T follicular helper cell (primary cell): ENCODE measurements around the gene S100A4.
A peak's percentile ranks its signal among the peaks of the same experiment; 100 is the strongest.
"Not testable (repeated sequence)": the region's sequence is repeated elsewhere in the genome, so short reads cannot be mapped to it uniquely, and the experiment has no call there.

Experiments
- DNase-seq: peaks from one replicate; pipeline ENCODE4 v3.0.0-alpha.2; 2020; ENCODE audit warnings: low read depth

S100A4 gene

DNA sequence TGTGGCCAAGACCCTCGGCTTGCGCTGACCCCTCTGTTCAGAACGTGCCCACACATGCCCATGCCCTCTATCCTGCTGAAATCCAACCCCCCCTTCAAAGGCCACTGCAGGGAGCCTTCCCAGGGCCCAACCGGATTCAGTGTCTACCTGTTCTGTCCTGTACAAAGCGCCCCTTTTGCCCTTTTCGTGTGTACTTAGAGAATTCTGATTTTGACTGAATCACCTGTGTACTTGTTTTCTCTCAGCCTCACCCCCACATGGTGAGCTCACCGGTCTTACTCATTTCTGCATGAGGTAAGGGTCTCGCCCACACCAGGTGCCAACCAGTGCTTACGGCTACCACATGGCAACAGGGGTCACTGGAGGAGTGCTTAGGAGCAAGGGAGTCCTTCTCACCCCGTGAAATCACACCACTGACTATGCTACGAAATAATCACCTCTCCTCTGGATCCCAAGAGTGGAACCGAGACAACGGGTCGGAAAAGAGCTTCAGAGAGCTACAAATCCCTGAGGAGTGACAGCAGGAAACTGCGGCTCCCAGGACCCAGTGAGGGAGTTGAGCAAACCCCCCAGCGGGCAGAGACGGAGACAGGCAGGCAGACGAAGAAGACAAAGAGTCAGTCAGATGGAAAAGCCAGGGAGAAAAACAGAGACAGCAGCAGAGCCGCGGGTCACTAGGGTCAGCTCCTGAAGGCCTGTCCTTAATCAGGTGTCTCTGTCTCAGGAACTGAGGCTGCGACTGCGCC is 22.2 kb upstream of the S100A4 start:
- no peak for DNase-seq

DNA sequence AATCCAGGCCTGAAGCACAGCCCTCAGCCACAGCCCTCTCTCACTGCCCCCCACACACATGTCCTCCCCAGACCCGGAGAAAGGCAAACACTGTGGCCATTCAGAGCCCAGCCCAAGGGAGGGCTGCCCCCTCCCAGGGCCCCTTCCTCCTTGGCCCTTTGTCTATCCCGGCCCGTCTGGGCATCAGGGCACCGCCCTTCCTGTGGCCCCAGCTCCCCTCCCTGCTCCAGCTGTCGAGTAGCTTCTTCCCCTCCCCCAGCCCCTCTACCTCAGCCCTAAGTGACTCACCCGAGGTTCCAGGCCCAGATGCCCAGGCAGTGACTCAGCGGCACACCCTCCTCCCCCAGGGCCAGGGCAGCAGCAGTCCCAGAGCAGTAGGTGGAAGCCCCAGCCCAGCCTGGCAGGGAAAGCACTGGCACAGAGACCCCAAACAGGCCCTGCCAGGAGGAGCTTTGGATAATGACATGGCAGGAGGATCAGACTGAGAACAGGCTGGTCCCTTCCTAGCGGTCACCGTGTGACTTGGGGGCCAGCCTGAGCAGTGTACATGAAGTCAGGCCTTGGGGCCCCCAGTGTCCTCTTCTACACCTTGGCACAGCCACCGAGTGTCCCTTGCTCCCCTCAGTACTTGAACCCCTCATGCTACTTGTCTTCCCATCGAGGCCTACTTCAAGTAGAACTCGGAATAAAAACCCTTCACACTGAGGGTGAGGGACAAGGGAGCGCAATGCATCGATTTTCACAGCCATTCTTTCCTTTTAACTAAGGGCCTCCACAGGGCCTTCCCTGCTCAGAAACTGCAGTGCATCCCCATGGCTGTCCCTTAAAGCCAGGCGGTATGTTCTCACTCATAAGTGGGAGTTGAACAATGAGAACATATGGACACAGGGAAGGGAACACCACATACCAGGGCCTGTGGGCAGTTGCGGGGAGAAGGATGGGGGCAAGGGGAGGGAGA is 21.1 kb upstream of the S100A4 start:
- peak; percentile 50 for DNase-seq

DNA sequence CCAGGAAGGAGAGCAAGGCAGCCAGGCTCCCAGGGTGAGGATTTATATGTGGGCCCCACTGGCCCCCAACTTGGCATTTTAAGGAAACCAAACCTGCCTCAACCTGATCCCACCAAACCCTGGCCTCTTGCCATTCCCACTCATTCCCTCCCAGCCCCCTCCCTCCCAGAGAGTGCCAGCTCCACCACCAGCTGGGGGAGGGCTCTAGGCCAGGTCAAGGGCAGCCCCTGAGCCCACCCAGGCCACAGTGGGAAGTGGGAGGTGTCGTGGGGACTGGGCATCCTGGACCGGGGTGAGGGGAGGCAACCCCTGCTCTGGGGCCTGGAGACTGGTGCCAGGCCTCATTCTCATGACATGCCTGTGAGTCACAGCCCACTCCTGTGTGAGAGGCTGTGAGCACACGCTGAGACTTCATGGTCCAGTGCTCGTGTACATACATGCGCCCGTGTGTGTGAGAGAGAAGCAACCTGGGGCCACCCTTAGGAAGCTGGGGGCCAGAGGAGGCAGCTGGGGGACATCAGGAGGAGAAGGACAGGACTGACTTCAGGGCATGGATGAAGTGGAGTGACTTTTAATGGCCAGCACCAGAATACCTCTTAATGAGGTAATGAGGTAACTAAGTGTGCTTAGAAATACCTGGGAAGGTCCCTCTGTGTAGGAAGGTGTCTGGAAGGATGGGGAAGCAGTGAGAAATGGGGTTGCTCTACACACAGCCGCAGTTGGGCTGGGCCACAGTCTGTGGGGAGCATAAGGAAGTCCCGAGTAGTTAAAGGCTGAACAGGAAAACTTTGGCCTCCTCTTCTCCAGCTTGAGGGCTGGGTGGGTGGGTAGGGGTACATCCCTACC is 20.1 kb upstream of the S100A4 start, which contains the start of gene S100A2:
TSS of gene S100A2 (minus strand) at position 316 of the 846 bp plus-strand sequence. CDS start 1,967 bp downstream, outside the sequence.
- DNase-seq = no peak

DNA sequence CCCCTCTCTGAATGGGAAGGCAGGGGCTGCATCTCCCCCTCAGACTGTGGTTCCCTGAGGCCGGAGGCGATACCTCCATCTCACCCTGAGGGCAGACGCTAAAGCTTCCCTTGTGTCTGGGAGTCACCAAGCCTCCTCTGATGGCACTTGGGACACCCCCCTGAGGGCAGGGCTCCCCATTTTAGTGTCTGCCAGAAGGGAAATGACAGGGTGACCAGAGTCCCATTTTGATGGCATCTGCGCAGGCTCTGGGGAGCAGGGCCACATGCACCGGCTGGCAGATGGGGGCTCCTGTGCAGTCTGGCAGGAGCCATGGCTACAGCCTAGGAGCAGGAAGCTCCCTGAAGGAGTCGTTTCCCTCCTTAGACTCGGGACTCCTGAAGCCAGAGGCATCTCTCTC is 18.4 kb upstream of the S100A4 start:
- DNase-seq = no peak

DNA sequence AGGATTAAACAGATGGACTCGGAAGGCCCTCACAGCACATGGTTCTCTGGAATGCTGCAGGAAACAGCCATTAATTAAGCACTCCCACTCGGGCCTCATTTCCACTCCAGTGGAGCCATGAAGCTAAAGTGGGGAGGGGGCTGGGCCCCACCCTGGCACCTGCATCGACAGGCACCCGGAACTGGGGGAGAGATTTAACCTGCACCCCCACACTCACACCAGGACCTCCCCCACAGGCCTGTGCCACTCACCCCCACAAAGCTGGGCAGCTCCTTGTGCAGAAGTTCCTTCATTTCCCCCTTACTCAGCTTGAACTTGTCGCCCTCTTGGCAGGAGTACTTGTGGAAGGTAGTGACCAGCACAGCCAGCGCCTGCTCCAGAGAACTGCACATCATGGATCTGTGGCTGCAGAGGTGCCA is 17.9 kb upstream of the S100A4 start:
- no peak for DNase-seq

DNA sequence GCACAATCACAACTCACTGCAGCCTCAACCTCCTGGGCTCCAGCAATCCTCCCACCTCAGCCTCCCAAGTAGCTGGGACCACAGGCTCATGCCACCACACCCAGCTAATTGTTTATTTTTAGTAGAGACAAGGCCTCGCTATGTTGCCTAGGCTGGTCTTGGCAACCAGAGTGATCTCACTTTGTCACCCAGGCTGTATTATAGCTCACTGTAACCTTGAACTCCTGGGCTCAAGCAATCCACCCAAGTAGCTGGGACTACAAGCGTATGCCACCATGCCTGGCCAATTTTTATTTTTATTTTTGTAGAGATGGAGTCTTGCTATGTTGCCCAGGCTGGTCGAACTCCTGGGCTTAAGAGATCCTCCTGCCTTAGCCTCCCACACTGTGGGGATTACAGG is 16.4 kb upstream of the S100A4 start:
- not testable (repeated sequence) for DNase-seq

DNA sequence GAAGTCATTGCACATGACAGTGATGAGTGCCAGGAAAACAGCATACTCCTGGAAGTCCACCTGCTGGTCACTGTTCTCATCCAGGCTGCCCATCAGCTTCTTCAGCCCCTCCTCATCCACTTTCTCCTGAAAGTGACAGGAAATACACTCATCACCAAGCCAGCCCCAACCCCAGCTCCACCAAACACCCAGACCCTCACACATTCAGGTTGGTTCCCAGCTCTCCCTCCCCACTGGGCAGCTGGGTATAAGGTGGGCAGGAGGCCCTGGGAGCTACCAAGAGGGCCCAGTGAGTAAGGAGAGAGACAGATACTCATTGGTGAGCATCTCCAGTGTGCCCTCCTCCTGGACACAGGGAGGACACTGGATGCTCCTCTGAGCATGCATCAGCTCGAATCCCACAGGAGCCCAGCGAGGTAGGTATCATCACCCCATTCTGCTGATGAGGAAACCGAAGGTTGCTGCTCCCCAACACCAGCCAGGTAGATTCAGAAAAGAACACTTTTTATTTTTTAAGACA is 15.9 kb upstream of the S100A4 start:
- no peak for DNase-seq

DNA sequence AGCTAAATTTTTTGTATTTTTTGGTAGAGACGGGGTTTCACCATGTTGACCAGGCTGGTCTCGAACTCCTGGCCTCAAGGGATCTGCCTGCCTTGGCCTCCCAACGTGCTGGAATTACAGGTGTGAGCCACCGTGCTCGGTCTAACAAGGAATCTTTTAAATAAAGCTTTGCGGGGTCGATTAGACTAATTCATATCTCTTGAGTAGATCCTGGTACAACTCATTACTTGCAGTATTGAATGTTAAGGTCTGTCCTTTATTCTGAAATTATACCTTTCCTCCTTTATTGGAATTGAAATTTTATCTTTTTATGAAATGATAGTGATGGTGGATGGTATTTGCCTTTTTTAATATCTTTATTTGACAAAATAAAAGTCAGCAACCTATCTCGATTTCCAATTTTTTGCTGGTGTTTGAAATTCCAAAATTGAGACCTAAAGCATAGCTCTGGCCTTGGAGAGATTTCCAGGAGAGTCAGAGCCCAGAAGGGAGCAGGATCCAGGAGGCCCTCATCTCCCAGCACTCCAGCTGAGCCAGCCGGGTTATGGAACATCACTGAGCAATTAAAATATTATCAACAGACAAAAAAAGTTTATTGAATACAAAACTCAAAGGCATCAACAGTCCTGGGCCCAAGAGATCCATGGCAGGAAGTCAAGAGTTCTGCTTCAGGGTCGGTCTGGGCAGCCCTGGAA is 15.3 kb upstream of the S100A4 start:
- DNase-seq = no peak

DNA sequence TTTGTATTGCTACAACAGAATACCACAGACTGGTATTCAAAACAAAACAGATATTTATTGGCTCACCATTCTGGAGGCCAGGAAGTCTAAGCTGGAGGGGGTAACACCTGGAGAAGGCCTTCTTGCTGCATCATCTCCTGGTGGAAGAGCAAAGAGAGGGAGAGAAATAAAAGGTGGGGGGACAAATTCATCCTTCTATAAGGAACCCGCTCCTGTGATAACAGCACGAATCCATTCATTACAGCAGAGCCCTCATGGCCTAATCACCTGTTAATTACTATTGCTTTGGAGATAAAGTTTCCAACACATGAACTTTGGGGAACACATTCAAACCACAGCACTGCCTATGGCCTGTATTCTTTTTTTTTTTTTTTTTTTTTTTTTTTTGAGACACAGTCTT is 14.6 kb upstream of the S100A4 start:
- no peak for DNase-seq

DNA sequence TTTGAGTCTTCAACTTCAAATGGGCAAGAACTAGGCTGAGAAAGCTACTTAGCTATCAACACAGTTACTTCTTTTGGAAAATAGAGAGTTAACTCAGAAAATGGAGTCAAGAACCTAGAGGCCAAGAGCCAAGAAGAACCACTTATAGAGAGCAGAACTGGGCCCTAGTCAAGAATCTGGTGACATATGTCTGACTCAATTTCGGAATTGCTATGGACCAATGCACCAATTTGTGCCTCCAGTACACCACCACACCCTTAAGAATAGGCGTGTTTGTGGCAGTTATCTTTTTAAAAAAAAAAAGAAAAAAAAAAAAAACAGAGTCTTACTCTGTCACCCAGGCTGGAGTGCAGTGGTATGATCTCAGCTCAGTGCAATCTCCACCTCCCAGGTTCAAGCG is 12.3 kb upstream of the S100A4 start:
- no peak for DNase-seq

DNA sequence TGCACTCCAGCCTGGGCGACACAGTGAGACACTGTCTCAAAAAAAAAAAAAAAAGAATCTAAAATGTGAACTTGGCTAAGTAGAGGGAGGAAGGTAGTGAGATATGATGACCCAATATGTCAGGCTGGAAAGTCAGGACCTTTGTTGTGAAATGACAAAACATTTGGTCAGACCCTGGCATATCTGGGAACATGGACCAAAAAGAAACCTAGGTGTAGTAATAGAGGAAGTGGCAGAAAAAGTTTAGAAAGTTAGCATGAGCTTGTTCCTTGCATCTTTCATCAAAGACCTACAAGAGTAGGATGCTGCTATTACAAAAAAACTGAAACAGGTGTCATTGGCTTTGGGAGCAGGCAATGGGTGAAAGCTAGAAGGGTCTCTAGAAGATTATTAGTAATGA is 10.7 kb upstream of the S100A4 start:
- no peak for DNase-seq

DNA sequence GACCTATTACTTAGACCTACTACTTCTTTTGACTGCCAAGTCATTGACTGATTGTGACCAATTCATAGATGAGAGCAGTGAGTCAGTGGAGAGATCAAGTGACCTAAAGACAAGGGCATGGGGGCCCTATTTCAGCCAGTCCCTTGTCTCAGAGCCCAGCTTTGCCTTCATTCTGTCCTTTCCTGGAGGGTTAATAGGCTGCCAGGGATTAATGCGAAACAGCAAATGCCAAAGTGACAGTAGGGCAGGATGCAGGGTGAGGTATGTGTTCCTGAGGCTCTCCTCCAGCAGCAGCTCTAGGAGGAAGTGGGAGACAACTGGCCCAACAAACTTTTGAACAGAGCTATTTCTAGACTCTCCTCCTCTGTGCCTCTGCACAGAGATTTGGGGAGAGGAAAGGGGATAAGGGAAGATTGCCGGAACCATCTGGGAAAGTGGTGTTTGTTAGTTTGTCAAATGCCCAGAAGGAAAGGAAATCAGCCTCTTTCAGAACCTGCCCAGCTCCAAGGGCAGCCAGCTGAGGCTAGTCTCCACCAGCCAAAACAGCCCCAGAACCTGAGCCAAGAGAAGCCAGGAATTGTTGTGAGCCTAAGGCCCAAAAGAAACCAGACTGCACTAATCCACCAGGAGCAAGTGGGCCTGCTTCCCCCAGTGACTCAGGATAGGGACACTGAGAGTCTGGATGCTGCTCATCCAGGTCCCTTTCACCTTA is 8.4 kb upstream of the S100A4 start:
- no peak for DNase-seq

DNA sequence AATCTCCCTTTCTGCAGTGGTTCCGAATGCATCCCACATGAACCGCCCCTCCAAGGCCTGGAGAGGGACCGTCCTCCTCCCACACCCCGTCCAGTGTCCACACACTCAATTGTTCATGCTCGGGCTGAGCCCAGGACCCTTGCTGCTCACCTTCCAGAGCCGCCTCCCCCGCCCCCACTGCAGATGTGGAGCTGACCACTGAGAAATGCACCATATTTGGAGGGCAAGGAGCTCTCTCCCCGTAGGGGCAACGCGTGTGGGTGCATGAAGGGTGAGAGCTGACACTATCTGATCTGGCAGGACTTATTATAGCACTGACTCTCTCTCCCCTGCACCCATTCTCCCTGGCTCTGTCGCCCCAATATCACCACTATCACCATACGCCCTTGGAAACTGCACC is 7.5 kb upstream of the S100A4 start:
- no peak for DNase-seq

DNA sequence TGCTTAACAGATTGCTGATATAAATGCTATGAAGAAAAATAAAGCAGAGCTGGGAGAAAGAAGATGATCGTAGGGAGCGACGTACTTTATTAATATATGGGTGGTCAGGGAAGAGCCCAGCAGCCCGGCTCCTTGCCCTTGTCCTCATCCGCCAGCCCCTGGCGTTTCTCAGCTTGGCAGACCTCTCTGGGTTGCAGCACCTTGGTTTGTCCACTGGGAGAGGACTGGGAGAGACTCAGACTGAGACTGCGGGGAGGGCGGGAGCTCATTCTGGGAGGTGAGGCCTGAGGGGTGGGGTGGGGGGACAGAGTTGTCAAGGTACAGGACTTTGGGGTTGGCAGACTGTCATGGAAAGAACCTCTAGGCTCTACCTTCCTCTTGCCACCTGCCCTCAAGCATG is 6.7 kb upstream of the S100A4 start:
- no peak for DNase-seq

DNA sequence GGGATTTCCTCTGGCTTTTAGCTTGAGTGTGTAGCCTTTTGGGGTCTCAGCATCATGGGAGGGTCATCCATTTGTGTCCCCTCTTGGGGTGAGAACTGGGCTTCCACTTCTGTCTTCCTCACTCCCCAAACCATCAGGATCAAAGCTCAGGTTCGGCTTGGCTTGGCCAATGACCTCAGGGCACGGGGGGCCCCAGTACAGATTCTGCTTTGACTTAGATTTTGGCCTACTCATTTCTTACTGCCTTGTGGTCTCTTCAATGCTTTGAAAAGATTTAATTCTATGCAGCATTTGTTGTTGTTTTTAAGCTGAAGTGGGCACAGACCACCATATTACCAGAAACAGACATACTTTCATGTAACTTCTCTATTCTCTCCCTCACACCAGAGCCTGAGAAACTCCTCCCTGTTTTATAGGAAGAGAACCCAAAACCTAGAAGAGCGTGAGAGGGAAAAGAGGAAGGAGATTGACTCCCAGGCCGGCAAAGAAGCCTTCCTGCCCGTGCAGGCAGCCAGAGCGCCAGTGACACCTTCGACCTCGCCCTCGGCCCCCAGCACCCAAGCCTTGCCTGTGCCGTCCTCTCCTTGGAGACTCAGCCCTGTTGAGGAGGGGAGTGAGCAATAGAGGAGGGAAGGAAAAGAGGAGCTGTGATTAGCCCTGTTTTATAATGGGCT is 5.4 kb upstream of the S100A4 start:
- no peak for DNase-seq

DNA sequence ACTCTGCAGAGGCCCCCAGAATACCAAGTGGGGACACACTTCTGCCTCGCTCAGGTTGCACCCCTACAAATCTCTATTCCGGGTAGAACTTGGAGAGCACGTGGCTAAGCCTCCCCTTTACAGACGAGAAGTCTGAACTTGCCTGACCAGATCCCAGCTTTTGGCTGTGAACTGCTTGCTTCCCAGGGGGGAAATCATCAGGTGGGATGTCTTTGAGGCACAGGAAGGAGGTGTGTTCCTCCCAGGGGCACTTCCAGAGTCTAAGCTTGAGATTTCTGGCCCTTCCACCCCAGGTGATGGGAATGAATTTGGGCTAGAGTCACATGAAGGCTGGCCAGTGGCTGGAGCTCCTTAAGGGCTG is 4.8 kb upstream of the S100A4 start:
- DNase-seq = no peak

DNA sequence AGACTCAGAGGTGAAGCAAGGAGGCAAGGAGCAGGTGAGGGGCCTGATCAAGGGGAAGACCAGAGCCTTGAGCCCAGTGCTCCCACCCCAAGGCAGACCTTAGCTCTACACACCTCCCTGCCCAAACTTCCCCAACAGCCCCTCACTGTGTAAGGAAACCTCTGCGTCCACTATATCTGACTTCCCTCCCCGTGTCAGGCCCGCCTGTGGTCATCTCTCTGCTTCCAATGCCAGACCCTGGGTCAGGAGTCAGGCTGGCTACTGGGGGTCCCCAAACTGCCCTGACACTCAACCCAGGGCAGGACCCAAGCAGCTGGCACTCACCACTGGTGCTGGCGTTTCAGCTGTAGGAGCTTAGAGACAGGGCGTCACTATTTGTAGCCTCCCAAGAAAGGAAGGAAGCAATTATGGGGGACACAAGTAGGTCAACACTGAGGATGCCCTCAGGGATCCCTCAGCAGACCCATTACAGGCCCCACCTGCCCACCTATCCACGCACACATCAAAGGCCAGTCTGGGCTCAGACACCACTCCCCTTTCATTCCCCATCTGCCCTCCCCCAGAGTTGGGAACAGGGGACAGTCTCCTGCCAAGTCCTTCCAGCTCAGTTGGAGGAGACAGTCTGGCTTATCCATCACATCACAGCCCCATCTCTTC is 4.3 kb upstream of the S100A4 start:
- no peak for DNase-seq

DNA sequence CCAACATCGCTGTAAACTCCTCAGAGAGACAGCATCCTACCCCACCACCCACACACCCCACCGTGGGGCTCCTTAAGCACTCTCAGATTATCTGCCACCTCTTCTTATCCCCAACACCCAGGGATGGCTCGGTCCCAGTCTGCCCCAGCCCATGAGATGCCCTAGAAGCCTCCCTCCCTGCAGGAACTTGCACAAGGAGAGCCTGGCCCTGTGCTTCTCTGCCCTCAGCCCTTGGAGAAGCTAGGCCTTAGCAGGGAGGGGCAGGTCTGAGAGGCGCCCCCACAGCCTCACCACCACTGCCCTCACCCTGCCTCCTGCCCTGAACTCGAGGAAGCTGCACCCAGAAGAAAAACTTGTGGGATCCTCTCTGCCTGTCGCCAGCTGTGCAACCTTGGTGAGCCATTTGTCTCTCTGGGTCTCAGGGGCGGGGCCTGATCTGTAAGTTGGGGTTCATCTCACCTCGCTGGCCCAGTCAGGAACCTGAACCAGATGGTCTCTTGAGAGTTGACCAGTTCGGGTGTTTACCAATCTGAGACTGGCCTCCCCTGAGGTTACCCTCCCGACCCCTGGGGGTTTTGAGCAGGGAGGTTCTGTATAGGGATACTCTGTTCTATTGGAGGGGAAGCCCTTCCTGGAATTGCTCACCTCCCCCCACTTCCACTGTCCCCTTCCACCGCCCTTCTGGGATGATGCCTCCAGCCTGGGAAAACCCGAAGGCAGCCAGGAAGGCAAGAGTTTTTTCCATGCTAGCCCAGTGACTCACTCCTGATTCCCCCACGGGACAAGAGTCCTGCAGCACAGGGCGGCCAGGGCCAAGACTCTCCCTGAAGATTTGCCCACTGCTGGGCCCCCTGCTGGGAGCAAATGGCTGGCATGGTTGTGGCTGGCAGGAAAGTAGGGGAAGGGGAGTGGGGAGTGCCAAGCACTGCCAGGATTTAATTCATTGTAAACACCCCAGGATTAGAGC is 3.4 kb upstream of the S100A4 start, which contains the start of gene S100A3:
TSS of gene S100A3 (minus strand) at position 537 of the 967 bp plus-strand sequence. CDS start 773 bp downstream, outside the sequence.
- no peak for DNase-seq
